ENCODE results near the gene KRAS.

Gene KRAS

GRCh38 chr12:25190793-25191192, 59.9 kb downstream of the KRAS start:
- Mint-ChIP-seq H3K4me1 (peaks cover 29% of the 10 kb centered on the region), H3K9me3 (no peaks in the 10 kb centered on the region), H3K36me3 (peaks cover 11% of the 10 kb centered on the region), H3K27ac (no peak overlapping the region), H3K4me3 (no peak overlapping the region)
- DNase-seq (ENCODE audit: low spot score in 2 of 2) (no peak), ATAC-seq (no peak)

GRCh38 chr12:25189656-25190055, 61.1 kb downstream of the KRAS start:
- Mint-ChIP-seq H3K27ac (no peak overlapping the region), H3K9me3 (no peaks in the 10 kb centered on the region), H3K36me3 (peaks cover under 1% of the 10 kb centered on the region), H3K4me3 (no peak overlapping the region), H3K4me1 (peaks cover 18% of the 10 kb centered on the region)
- ATAC-seq (no peak), DNase-seq (ENCODE audit: low spot score in 2 of 2) (no peak)

- H3K9me3 Mint-ChIP-seq: no peaks in the 10 kb centered on the region
- peaks cover 13% of the 10 kb centered on the region for H3K4me1 Mint-ChIP-seq
- DNase-seq (ENCODE audit: low spot score in 2 of 2) (no peak), ATAC-seq (no peak)
- H3K36me3 Mint-ChIP-seq: no peaks in the 10 kb centered on the region
- no peak overlapping the region for H3K4me3 Mint-ChIP-seq
- H3K27ac Mint-ChIP-seq: no peak overlapping the region
Measured at GRCh38 chr12:25187781-25188180, 62.9 kb downstream of the KRAS start.

GRCh38 chr12:25186788-25187402, 63.8 kb downstream of the KRAS start:
- peak overlapping the region; percentile 19 for H3K27ac Mint-ChIP-seq
- no peaks in the 10 kb centered on the region for H3K36me3 Mint-ChIP-seq
- H3K4me1 Mint-ChIP-seq: peaks cover 13% of the 10 kb centered on the region
- ATAC-seq (peak; percentile 80), DNase-seq (ENCODE audit: low spot score in 2 of 2) (no peak)
- H3K9me3 Mint-ChIP-seq: no peaks in the 10 kb centered on the region
- peak overlapping the region; percentile 47 for H3K4me3 Mint-ChIP-seq

GRCh38 chr12:25186038-25186787, 64.5 kb downstream of the KRAS start:
- peak overlapping the region; percentile 19 for H3K27ac Mint-ChIP-seq
- H3K36me3 Mint-ChIP-seq: no peaks in the 10 kb centered on the region
- ATAC-seq: no peak
- H3K9me3 Mint-ChIP-seq: no peaks in the 10 kb centered on the region
- DNase-seq (ENCODE audit: low spot score in 2 of 2): no peak
- peaks cover 13% of the 10 kb centered on the region for H3K4me1 Mint-ChIP-seq
- H3K4me3 Mint-ChIP-seq: peak overlapping the region; percentile 47

- H3K9me3 Mint-ChIP-seq: no peaks in the 10 kb centered on the region
- ATAC-seq (peak; percentile 42), DNase-seq (ENCODE audit: low spot score in 2 of 2) (no peak)
- no peak overlapping the region for H3K27ac Mint-ChIP-seq
- no peaks in the 10 kb centered on the region for H3K36me3 Mint-ChIP-seq
- peaks cover 13% of the 10 kb centered on the region for H3K4me1 Mint-ChIP-seq
- H3K4me3 Mint-ChIP-seq: no peak overlapping the region
Measured at GRCh38 chr12:25184132-25184531, 66.6 kb downstream of the KRAS start.

- Mint-ChIP-seq H3K36me3 (no peaks in the 10 kb centered on the region), H3K4me1 (peaks cover 13% of the 10 kb centered on the region), H3K9me3 (no peaks in the 10 kb centered on the region), H3K4me3 (no peak overlapping the region), H3K27ac (no peak overlapping the region)
- DNase-seq (ENCODE audit: low spot score in 2 of 2) (no peak), ATAC-seq (no peak)
Measured at GRCh38 chr12:25182765-25183164, 68.0 kb downstream of the KRAS start.

GRCh38 chr12:25162866-25163265, 87.9 kb downstream of the KRAS start:
- no peak overlapping the region for H3K27ac Mint-ChIP-seq
- H3K4me1 Mint-ChIP-seq: no peaks in the 10 kb centered on the region
- H3K4me3 Mint-ChIP-seq: no peak overlapping the region
- ATAC-seq (no peak), DNase-seq (ENCODE audit: low spot score in 2 of 2) (no peak)
- no peaks in the 10 kb centered on the region for H3K36me3 Mint-ChIP-seq
- H3K9me3 Mint-ChIP-seq: no peaks in the 10 kb centered on the region

GRCh38 chr12:25156061-25156460, 94.7 kb downstream of the KRAS start:
- Mint-ChIP-seq H3K27ac (no peak overlapping the region), H3K9me3 (no peaks in the 10 kb centered on the region), H3K4me1 (no peaks in the 10 kb centered on the region), H3K36me3 (no peaks in the 10 kb centered on the region), H3K4me3 (no peak overlapping the region)
- ATAC-seq (no peak), DNase-seq (ENCODE audit: low spot score in 2 of 2) (no peak)

GRCh38 chr12:25155022-25155576, 95.6 kb downstream of the KRAS start:
- DNase-seq (ENCODE audit: low spot score in 2 of 2): no peak
- Mint-ChIP-seq H3K36me3 (no peaks in the 10 kb centered on the region), H3K27ac (no peak overlapping the region), H3K4me3 (peak overlapping the region; percentile 6), H3K9me3 (no peaks in the 10 kb centered on the region), H3K4me1 (no peaks in the 10 kb centered on the region)
- no peak for ATAC-seq
